HCT116 (cell line): ENCODE measurements around the gene RPS6KC1.

Experiments used
- CTCF ChIP-seq, 3 experiments: fragments of 200-600 bp in 1 of 3; sonication (generic) in 1 of 3; IDR thresholded peaks in 2 of 3; conservative IDR thresholded peaks in 1 of 3; 2 replicates each; pipeline ENCODE4 v1.5.1; 2012 to 2017; ENCODE audit warnings: low read depth in 2 of 3, low read length in 2 of 3, antibody characterized with exemption in 1 of 3, borderline replicate concordance in 1 of 3, control low read depth in 1 of 3, mild to moderate bottlenecking in 1 of 3, mixed read lengths in 1 of 3, mixed run types in 1 of 3, moderate library complexity in 1 of 3; ENCODE audit not compliant: insufficient read depth in 1 of 3
- EZH2 ChIP-seq: fragments of 200-600 bp; sonication (generic); IDR thresholded peaks from 2 replicates; pipeline ENCODE4 v1.6.1; 2017; ENCODE audit warnings: antibody characterized with exemption, mixed run types
- POLR2A ChIP-seq: IDR thresholded peaks from 2 replicates; pipeline ENCODE4 v1.7.0; 2011; ENCODE audit warnings: borderline replicate concordance; ENCODE audit not compliant: insufficient read depth, insufficient read length; ENCODE audit errors: extremely low read depth
- SRF ChIP-seq: IDR thresholded peaks from 2 replicates; pipeline ENCODE4 v1.6.1; 2012; ENCODE audit warnings: low read depth
- YY1 ChIP-seq: IDR thresholded peaks from 2 replicates; pipeline ENCODE4 v1.6.1; 2011; ENCODE audit warnings: low read length, low read depth, moderate library complexity, mild to moderate bottlenecking; ENCODE audit not compliant: insufficient replicate concordance; ENCODE audit errors: extremely low read depth

GRCh38 chr1:213050745-213051126 lies 305 bp upstream of the RPS6KC1 start:
- TF ChIP-seq EZH2 (no peak), CTCF (IDR thresholded peaks at IDR 0.05 in 2 of 3, conservative IDR thresholded peaks at IDR 0.05 in 1 of 3; ENCODE audit: borderline replicate concordance in 1 of 3, insufficient read depth in 1 of 3, low read depth in 2 of 3, low read length in 2 of 3) (no peak), POLR2A (no peak), SRF (no peak), YY1 (no peak)
